Left forelimb (tissue), 1 donor: ENCODE data around the gene APOOL.
A peak's percentile ranks its signal among the peaks of the same experiment; 100 is the strongest.
"Not testable (repeated sequence)": the region's sequence is repeated elsewhere in the genome, so short reads cannot be mapped to it uniquely, and the experiment has no call there.

Experiments
- DNase-seq: peaks from one replicate; pipeline ENCODE4 v3.0.0-alpha.2; 2018; ENCODE audit warnings: low spot score

APOOL gene

GRCh38 chrX:85003655-85004244 lies at the start of gene APOOL:
APOOL (plus strand) TSS chrX:85003877; CDS start chrX:85003913, 36 bp downstream.
- DNase-seq, result peak; percentile 85

GRCh38 chrX:84956304-84956703 lies 47.4 kb upstream of the APOOL start:
- no peak for DNase-seq

GRCh38 chrX:84974803-84975202 lies 28.9 kb upstream of the APOOL start:
- no peak for DNase-seq

- DNase-seq, result not testable (repeated sequence)
Observed at GRCh38 chrX:84991739-84992138, 11.9 kb upstream of the APOOL start.

- DNase-seq, result no peak
Observed at GRCh38 chrX:84993150-84993549, 10.5 kb upstream of the APOOL start.

GRCh38 chrX:85001344-85001743 lies 2.3 kb upstream of the APOOL start:
- DNase-seq, result no peak

GRCh38 chrX:85004255-85004654 lies 578 bp downstream of the APOOL start:
- DNase-seq, result no peak

- DNase-seq, result no peak
Observed at GRCh38 chrX:85012098-85012497, 8.4 kb downstream of the APOOL start.

GRCh38 chrX:85015351-85015750 lies 11.7 kb downstream of the APOOL start:
- not testable (repeated sequence) for DNase-seq

- no peak for DNase-seq
Observed at GRCh38 chrX:85017721-85018120, 14.0 kb downstream of the APOOL start.

- DNase-seq, result no peak
Observed at GRCh38 chrX:85018471-85018870, 14.8 kb downstream of the APOOL start.

GRCh38 chrX:85020216-85020615 lies 16.5 kb downstream of the APOOL start:
- DNase-seq, result no peak

- DNase-seq, result no peak
Observed at GRCh38 chrX:85024044-85024443, 20.4 kb downstream of the APOOL start.

- no peak for DNase-seq
Observed at GRCh38 chrX:85024562-85024961, 20.9 kb downstream of the APOOL start.

- DNase-seq, result no peak
Observed at GRCh38 chrX:85026170-85026569, 22.5 kb downstream of the APOOL start.

GRCh38 chrX:85029043-85029442 lies 25.4 kb downstream of the APOOL start:
- no peak for DNase-seq

- DNase-seq, result no peak
Observed at GRCh38 chrX:85031505-85031904, 27.8 kb downstream of the APOOL start.

GRCh38 chrX:85037114-85037513 lies 33.4 kb downstream of the APOOL start:
- DNase-seq, result no peak

GRCh38 chrX:85051627-85052026 lies 48.0 kb downstream of the APOOL start:
- DNase-seq, result no peak

- no peak for DNase-seq
Observed at GRCh38 chrX:85052205-85052604, 48.5 kb downstream of the APOOL start.

GRCh38 chrX:85052636-85053343 lies 49.1 kb downstream of the APOOL start:
- DNase-seq, result no peak

GRCh38 chrX:85065512-85066198 lies 62.0 kb downstream of the APOOL start:
- DNase-seq, result no peak

- DNase-seq, result not testable (repeated sequence)
Observed at GRCh38 chrX:85077247-85077646, 73.6 kb downstream of the APOOL start.
